Spinal cord (tissue), 10 donors: ENCODE results near the gene TNFAIP3. TPM values are rescaled to one million over a fixed set of nuclear protein-coding genes. Genes with fewer than 3 reads are reported as not detected.

ENCODE experiments used
- DNase-seq, 6 donors: peaks; one replicate each; pipeline versions ENCODE4 v3.0.0 to v3.0.0-alpha.2; 2013 to 2015; ENCODE audit warnings: low spot score in 6 of 6, low read depth in 4 of 6
- H3K27ac ChIP-seq: one replicate; pipeline ENCODE4 v1.5.1; 2013; ENCODE audit warnings: low read depth, low read length, control low read depth
- H3K27me3 ChIP-seq: one replicate; pipeline ENCODE4 v1.6.1; 2013; ENCODE audit warnings: low read length; ENCODE audit not compliant: control insufficient read depth, insufficient read depth
- H3K36me3 ChIP-seq: one replicate; pipeline ENCODE4 v1.6.1; 2013; ENCODE audit warnings: low read length; ENCODE audit not compliant: control insufficient read depth, insufficient read depth
- H3K4me1 ChIP-seq: one replicate; pipeline ENCODE4 v1.6.1; 2013; ENCODE audit warnings: low read length; ENCODE audit not compliant: control insufficient read depth, insufficient read depth
- H3K4me3 ChIP-seq: one replicate; pipeline ENCODE4 v1.5.1; 2013; ENCODE audit warnings: low read depth, low read length, control low read depth
- H3K9me3 ChIP-seq: one replicate; pipeline ENCODE4 v1.6.1; 2013; ENCODE audit warnings: low read length; ENCODE audit not compliant: control insufficient read depth, insufficient read depth
- WGBS: methylation state at CpG from one replicate; pipeline ENCODE4 v1.1.5; 2013; ENCODE audit warnings: missing lambda C conversion rate; ENCODE audit not compliant: insufficient coverage; 5-methylcytosine and 5-hydroxymethylcytosine counted together
- polyA plus RNA-seq, 2 donors: library from polyadenylated mRNA; unstranded; fragments of 120-200 nt; gene quantifications; one replicate each; pipeline ENCODE4 v1.2.1, GENCODE V29; 2013; ENCODE audit not compliant: insufficient read length in 2 of 2
- total RNA-seq, 2 donors: library from RNA; depleted of rRNA in 1 of 2; stranded (reverse); fragments of 120-200 nt in 1 of 2; fragments of >200 nt in 1 of 2; gene quantifications; one replicate each; pipeline versions ENCODE4 v1.2.3 to v1.2.4, GENCODE V29; 2013 to 2014
- donor health status: healthy.

The TNFAIP3 gene
- total and polyA plus RNA-seq, 4 donors: 4.5 to 10.0 (median 5.0) TPM

DNA sequence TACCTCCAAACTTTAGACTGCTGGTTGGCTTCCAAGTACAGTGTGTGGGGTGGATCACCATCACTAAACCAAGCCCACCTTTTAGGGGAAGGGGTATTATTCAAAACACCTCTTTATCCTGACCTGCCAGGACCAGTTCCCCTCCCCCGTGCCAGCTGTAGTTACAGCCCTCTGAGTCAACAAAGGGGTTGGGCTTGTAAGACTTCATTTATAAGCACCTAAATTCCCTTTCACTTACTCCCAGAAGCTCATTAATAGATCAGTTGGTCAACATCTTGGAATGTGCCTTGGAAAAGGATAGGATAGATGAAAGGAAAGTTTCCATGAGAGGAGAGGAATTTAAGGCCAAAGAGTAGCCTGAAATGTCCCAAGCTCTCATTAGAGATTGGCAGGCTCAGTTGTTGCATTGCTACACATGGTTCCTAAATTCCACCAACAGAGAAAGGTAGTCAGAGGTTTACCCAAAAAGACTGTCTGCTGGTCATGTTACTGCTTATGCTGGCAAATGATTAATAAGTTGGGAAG is 59.2 kb downstream of the TNFAIP3 start:
- no peak for DNase-seq
- Histone ChIP-seq H3K9me3 (no peaks in the 10 kb centered on the region), H3K27me3 (no peaks in the 10 kb centered on the region), H3K4me1 (no peaks in the 10 kb centered on the region), H3K4me3 (no peak overlapping the region), H3K27ac (no peak overlapping the region), H3K36me3 (no peaks in the 10 kb centered on the region)
- no CpG with 5 or more reads among the region's 1 CpG for WGBS

- no peak for DNase-seq
- 100% methylated on average over 1 of the region's 3 CpGs for WGBS
- Histone ChIP-seq H3K36me3 (no peaks in the 10 kb centered on the region), H3K9me3 (no peaks in the 10 kb centered on the region), H3K27ac (no peak overlapping the region), H3K27me3 (no peaks in the 10 kb centered on the region), H3K4me3 (no peak overlapping the region), H3K4me1 (no peaks in the 10 kb centered on the region)
Measured at GRCh38 chr6:137926985-137927384, 59.9 kb downstream of the TNFAIP3 start.

DNA sequence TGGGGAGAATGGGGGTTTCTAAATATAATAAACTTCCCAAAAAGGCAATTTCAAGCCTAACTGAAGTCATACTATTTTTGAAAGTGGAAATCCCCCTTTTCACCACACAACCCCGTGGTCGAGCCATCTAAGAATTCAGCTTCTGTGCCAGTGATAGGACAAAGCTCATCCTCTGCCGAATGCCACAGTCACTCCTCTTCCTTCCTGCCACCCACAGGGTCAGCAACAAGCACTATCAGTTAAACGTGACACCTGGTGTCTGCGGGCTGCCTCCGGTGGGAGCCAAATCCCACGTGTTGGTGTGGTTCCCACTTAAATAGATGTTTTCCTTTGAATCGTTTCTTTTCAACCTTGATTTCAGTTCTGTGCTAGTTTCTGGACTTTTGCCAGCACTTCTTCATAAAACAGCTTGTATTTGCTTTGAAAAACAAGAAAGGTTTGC is 60.7 kb downstream of the TNFAIP3 start:
- WGBS: 55% methylated on average over 6 of the region's 8 CpGs
- Histone ChIP-seq H3K36me3 (no peaks in the 10 kb centered on the region), H3K9me3 (no peaks in the 10 kb centered on the region), H3K27me3 (no peaks in the 10 kb centered on the region), H3K4me3 (no peak overlapping the region), H3K4me1 (no peaks in the 10 kb centered on the region), H3K27ac (no peak overlapping the region)
- DNase-seq: peak in 2 of 6 donors; percentile 17 to 38

- 29% methylated on average over 1 of the region's 2 CpGs for WGBS
- DNase-seq: peak in 2 of 6 donors; percentile 38 to 56
- H3K4me3 ChIP-seq: no peak overlapping the region
- no peaks in the 10 kb centered on the region for H3K9me3 ChIP-seq
- no peaks in the 10 kb centered on the region for H3K36me3 ChIP-seq
- H3K27me3 ChIP-seq: no peaks in the 10 kb centered on the region
- H3K27ac ChIP-seq: no peak overlapping the region
- H3K4me1 ChIP-seq: no peaks in the 10 kb centered on the region
Measured at GRCh38 chr6:137928286-137928685, 61.2 kb downstream of the TNFAIP3 start.

- H3K27ac ChIP-seq: no peak overlapping the region
- H3K4me1 ChIP-seq: no peaks in the 10 kb centered on the region
- H3K27me3 ChIP-seq: no peaks in the 10 kb centered on the region
- no peak for DNase-seq
- H3K36me3 ChIP-seq: no peaks in the 10 kb centered on the region
- WGBS: 88% methylated on average over 2 of the region's 6 CpGs
- H3K9me3 ChIP-seq: peaks cover 4% of the 10 kb centered on the region
- H3K4me3 ChIP-seq: no peak overlapping the region
Measured at GRCh38 chr6:137931849-137932465, 64.9 kb downstream of the TNFAIP3 start.

Other genes with a start within 250 kb of the TNFAIP3 start
- gene PERP, start 240.2 kb downstream of the TNFAIP3 start, total RNA-seq: 10 to 100 TPM in 1 of 2 donors, 1 to 10 TPM in 1; 7.3 to 10.9 TPM
- gene PERP, start 240.2 kb downstream of the TNFAIP3 start, polyA plus RNA-seq: 1 to 10 TPM; 4.6 to 5.7 TPM